ENCODE data around the gene SPCS1.

DNA sequence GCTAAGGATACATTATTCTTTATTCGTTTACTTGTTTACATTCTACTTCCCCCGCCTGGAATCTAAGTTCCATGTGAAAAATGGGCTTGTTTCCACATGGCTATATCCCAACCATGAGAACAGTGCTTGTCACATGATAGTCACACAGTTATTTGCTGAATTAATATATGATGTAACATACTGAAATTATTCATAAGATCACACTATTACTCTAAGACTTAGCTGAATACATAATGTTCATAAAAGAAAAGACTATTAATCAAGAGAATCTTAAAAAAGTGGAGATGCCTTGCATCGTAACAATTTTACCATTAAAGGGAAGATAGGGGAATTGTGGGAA is 26.7 kb upstream of the SPCS1 start:
- no peak for TF ChIP-seq POLR2A (IDR thresholded peaks at IDR 0.05)
- TF ChIP-seq, protein P1, sequence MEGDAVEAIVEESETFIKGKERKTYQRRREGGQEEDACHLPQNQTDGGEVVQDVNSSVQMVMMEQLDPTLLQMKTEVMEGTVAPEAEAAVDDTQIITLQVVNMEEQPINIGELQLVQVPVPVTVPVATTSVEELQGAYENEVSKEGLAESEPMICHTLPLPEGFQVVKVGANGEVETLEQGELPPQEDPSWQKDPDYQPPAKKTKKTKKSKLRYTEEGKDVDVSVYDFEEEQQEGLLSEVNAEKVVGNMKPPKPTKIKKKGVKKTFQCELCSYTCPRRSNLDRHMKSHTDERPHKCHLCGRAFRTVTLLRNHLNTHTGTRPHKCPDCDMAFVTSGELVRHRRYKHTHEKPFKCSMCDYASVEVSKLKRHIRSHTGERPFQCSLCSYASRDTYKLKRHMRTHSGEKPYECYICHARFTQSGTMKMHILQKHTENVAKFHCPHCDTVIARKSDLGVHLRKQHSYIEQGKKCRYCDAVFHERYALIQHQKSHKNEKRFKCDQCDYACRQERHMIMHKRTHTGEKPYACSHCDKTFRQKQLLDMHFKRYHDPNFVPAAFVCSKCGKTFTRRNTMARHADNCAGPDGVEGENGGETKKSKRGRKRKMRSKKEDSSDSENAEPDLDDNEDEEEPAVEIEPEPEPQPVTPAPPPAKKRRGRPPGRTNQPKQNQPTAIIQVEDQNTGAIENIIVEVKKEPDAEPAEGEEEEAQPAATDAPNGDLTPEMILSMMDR (IDR thresholded peaks at IDR 0.05), result no peak
